ENCODE results near the gene GRK4. TPM values are rescaled to one million over a fixed set of nuclear protein-coding genes. Genes with fewer than 3 reads are reported as not detected.
A peak's percentile ranks its signal among the peaks of the same experiment; 100 is the strongest.

GRK4 gene
- total RNA-seq, 4 donors from 2014 or later: 0.95 to 17.3 (median 1.5) TPM

DNA sequence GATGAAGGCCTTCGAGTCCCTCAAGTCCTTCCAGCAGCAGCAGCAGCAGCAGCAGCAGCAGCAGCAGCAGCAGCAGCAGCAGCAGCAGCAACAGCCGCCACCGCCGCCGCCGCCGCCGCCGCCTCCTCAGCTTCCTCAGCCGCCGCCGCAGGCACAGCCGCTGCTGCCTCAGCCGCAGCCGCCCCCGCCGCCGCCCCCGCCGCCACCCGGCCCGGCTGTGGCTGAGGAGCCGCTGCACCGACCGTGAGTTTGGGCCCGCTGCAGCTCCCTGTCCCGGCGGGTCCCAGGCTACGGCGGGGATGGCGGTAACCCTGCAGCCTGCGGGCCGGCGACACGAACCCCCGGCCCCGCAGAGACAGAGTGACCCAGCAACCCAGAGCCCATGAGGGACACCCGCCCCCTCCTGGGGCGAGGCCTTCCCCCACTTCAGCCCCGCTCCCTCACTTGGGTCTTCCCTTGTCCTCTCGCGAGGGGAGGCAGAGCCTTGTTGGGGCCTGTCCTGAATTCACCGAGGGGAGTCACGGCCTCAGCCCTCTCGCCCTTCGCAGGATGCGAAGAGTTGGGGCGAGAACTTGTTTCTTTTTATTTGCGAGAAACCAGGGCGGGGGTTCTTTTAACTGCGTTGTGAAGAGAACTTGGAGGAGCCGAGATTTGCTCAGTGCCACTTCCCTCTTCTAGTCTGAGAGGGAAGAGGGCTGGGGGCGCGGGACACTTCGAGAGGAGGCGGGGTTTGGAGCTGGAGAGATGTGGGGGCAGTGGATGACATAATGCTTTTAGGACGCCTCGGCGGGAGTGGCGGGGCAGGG is 111.7 kb downstream of the GRK4 start:
- peak overlapping the region; percentile 89 to 98 (median 92) for H3K27ac ChIP-seq
- peak overlapping the region; percentile 74 to 95 (median 86) for H3K4me3 ChIP-seq
- no peaks in the 10 kb centered on the region for H3K9me3 ChIP-seq
- TF ChIP-seq POLR2A (IDR thresholded peaks at IDR 0.05): peak in 1 of 2 donors; percentile 32
- TF ChIP-seq, protein P1, sequence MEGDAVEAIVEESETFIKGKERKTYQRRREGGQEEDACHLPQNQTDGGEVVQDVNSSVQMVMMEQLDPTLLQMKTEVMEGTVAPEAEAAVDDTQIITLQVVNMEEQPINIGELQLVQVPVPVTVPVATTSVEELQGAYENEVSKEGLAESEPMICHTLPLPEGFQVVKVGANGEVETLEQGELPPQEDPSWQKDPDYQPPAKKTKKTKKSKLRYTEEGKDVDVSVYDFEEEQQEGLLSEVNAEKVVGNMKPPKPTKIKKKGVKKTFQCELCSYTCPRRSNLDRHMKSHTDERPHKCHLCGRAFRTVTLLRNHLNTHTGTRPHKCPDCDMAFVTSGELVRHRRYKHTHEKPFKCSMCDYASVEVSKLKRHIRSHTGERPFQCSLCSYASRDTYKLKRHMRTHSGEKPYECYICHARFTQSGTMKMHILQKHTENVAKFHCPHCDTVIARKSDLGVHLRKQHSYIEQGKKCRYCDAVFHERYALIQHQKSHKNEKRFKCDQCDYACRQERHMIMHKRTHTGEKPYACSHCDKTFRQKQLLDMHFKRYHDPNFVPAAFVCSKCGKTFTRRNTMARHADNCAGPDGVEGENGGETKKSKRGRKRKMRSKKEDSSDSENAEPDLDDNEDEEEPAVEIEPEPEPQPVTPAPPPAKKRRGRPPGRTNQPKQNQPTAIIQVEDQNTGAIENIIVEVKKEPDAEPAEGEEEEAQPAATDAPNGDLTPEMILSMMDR (IDR thresholded peaks at IDR 0.05): no peak
- no peaks in the 10 kb centered on the region for H3K36me3 ChIP-seq
- H3K4me1 ChIP-seq: peaks cover 0 to 25% (median 13%) of the 10 kb centered on the region in 4 donors
- DNase-seq: peak; percentile 64 to 76 (median 71)
- H3K27me3 ChIP-seq: no peaks in the 10 kb centered on the region

DNA sequence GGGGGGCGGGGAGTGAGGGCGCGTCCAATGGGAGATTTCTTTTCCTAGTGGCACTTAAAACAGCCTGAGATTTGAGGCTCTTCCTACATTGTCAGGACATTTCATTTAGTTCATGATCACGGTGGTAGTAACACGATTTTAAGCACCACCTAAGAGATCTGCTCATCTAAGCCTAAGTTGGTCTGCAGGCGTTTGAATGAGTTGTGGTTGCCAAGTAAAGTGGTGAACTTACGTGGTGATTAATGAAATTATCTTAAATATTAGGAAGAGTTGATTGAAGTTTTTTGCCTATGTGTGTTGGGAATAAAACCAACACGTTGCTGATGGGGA is 112.2 kb downstream of the GRK4 start:
- Histone ChIP-seq H3K4me1 (peaks cover 0 to 25% (median 13%) of the 10 kb centered on the region in 4 donors), H3K4me3 (peak overlapping the region; percentile 74 to 95 (median 86))
- TF ChIP-seq, protein P1 (IDR thresholded peaks at IDR 0.05): no peak
- no peak for TF ChIP-seq POLR2A (IDR thresholded peaks at IDR 0.05)

DNA sequence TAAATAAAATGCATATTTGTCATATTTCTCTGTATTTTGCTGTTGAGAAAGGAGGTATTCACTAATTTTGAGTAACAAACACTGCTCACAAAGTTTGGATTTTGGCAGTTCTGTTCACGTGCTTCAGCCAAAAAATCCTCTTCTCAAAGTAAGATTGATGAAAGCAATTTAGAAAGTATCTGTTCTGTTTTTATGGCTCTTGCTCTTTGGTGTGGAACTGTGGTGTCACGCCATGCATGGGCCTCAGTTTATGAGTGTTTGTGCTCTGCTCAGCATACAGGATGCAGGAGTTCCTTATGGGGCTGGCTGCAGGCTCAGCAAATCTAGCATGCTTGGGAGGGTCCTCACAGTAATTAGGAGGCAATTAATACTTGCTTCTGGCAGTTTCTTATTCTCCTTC is 114.4 kb downstream of the GRK4 start:
- peaks cover 0 to 25% (median 13%) of the 10 kb centered on the region in 4 donors for H3K4me1 ChIP-seq
- no peaks in the 10 kb centered on the region for H3K27me3 ChIP-seq
- peak in 2 of 3 donors; percentile 62 to 65 for DNase-seq
- H3K27ac ChIP-seq: peak overlapping the region in 1 of 4 donors; percentile 52
- no peaks in the 10 kb centered on the region for H3K9me3 ChIP-seq
- H3K4me3 ChIP-seq: no peak overlapping the region
- no peaks in the 10 kb centered on the region for H3K36me3 ChIP-seq
- TF ChIP-seq POLR2A (IDR thresholded peaks at IDR 0.05): no peak
- TF ChIP-seq, protein P1 (IDR thresholded peaks at IDR 0.05): no peak

More for the DNA sequence above, 112.2 kb downstream of the GRK4 start:
- H3K36me3 ChIP-seq: no peaks in the 10 kb centered on the region
- H3K9me3 ChIP-seq: no peaks in the 10 kb centered on the region
- DNase-seq: no peak
- H3K27me3 ChIP-seq: no peaks in the 10 kb centered on the region
- H3K27ac ChIP-seq: peak overlapping the region; percentile 89 to 98 (median 92)

DNA sequence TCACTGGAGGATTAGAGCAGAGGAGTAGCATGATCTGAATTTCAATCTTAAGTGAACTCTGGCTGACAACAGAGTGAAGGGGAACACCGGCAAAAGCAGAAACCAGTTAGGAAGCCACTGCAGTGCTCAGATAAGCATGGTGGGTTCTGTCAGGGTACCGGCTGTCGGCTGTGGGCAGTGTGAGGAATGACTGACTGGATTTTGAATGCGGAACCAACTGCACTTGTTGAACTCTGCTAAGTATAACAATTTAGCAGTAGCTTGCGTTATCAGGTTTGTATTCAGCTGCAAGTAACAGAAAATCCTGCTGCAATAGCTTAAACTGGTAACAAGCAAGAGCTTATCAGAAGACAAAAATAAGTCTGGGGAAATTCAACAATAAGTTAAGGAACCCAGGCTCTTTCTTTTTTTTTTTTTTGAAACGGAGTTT is 116.3 kb downstream of the GRK4 start:
- TF ChIP-seq, protein P1 (IDR thresholded peaks at IDR 0.05): no peak
- TF ChIP-seq POLR2A (IDR thresholded peaks at IDR 0.05): no peak
- no peaks in the 10 kb centered on the region for H3K27me3 ChIP-seq
- peaks cover 0 to 17% (median 10%) of the 10 kb centered on the region in 4 donors for H3K4me1 ChIP-seq
- peak in 1 of 3 donors; percentile 44 for DNase-seq
- no peaks in the 10 kb centered on the region for H3K36me3 ChIP-seq
- H3K4me3 ChIP-seq: no peak overlapping the region
- no peaks in the 10 kb centered on the region for H3K9me3 ChIP-seq
- H3K27ac ChIP-seq: peak overlapping the region in 1 of 4 donors; percentile 10

DNA sequence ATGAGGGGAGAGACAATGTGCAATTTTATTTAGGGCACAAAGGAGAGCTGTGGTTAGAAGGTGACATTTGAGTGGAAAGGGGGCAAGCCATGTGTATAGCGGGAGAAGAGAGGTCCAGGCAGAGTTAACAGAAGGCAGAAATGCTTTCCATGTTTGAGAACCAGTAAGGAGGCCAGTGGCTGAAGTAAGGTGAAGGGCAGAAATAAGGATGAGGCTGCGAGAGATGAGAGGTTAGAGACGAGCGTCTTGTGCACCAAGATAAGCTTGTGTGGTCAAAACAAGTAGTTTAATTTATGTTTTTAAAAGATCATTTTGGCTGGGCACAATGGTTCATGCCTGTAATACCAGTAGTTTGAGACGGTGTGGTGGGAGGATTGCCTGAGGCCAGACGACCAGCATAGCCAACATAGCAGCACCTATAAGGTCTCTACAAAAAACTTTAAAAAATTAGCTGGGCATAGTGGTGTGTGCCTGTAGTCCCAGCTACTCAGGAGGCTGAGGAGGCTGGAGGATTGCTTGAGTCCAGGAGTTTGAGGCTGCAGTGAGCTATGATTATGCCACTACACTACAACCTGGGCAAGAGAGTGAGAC is 119.6 kb downstream of the GRK4 start:
- no peak for TF ChIP-seq POLR2A (IDR thresholded peaks at IDR 0.05)
- TF ChIP-seq, protein P1 (IDR thresholded peaks at IDR 0.05): no peak
- Histone ChIP-seq H3K36me3 (peaks cover 0 to 10% (median 0%) of the 10 kb centered on the region in 3 donors), H3K9me3 (no peaks in the 10 kb centered on the region), H3K27ac (no peak overlapping the region), H3K4me1 (peaks cover 0 to 6% (median under 1%) of the 10 kb centered on the region in 4 donors), H3K4me3 (no peak overlapping the region), H3K27me3 (no peaks in the 10 kb centered on the region)
- no peak for DNase-seq
